ENCODE data around the gene ABCA7.

The ABCA7 gene

GRCh38 chr19:1057176-1057855, 17.4 kb downstream of the ABCA7 start:
- no peak for DNase-seq (ENCODE audit: low read depth)

GRCh38 chr19:1058112-1058511, 18.2 kb downstream of the ABCA7 start:
- no peak for DNase-seq (ENCODE audit: low read depth)

DNA sequence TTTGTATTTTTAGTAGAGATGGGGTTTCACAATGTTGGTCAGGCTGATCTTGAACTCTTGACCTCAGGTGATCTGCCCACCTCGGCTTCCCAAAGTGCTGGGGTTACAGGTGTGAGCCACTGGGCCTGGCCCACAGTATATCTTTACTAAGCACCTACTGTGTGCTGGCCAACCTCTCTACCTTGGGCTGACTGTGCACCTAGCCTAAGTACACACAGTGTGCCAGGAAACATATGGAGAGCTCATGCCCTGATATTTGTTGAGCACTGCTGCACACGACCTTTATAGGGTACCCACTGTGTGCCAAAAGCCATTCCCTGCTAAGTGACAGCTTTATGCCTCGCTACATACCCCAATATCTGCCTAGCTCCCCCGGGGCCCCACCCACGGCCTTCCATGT, 20.8 kb downstream of the ABCA7 start:
- no peak for DNase-seq (ENCODE audit: low read depth)

DNA sequence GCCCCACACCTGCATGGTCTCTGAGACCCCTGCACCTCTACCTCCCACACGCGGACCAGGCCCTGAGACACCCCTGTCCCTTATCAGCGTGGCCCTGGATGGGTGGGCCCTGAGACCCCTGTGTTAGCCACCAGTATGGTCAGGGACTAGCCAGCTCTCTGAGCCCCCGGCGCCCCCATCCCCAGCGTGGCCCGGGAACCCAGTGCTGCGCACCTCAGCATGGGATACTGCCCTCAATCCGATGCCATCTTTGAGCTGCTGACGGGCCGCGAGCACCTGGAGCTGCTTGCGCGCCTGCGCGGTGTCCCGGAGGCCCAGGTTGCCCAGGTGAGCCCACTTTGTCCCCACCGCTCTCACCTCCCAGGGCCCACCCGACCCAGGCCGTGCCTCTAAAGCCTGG, 22.1 kb downstream of the ABCA7 start:
- no peak for DNase-seq (ENCODE audit: low read depth)

GRCh38 chr19:1062387-1063029, 22.6 kb downstream of the ABCA7 start:
- DNase-seq (ENCODE audit: low read depth), result no peak

- no peak for DNase-seq (ENCODE audit: low read depth)
Measured at GRCh38 chr19:1063030-1063908, 23.4 kb downstream of the ABCA7 start.

GRCh38 chr19:1063909-1064660, 24.2 kb downstream of the ABCA7 start:
- DNase-seq (ENCODE audit: low read depth), result no peak

GRCh38 chr19:1064661-1065605, 25.0 kb downstream of the ABCA7 start:
- DNase-seq (ENCODE audit: low read depth), result no peak

DNA sequence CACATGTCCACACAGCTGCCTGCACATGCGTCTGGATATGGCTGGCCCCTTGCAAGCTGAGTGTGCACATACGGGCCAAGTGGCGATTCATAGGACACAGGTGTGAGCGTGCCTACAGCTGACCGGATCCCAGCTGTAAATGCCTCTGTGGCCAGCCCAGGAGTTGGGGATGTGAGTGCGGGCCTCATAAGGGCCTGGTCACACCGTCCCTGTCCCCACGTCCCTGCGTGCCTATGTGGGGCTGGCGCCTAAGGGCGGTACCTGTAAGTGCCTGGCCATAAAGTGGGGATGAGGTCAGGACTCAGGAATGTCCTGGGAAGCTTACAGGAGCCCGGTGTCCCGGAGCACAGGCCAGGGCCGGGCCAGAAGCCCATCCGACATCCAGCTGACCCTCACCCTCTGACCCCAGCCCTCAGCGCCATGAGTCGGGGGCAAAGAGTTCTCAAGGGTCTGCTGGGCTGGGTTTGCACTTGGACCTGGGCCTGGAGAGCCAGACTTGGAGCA, 25.8 kb downstream of the ABCA7 start:
- no peak for DNase-seq (ENCODE audit: low read depth)

DNA sequence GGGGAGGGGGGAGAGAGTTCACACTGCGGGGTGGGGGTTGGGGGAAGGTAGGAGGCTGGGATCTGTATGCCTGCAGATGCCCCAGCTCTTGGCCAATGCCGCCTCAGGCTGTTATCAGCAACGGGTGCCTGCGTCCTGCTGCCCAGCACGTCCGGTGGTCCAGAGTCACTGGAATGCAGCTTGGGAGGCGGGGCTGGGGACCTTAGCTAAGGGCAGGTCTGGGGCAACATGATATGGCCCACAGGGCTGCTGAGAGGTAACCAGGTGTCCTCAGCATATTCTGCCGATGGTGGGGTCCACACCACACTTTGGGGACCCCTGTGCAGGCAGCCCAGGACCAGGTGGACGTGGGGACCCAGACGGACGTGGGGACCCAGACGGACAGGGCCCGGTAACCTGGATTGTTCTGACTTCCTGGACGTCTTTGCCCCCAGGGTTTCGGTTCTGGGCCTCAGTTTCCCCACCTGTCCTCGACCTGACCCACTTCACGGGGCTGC, 26.4 kb downstream of the ABCA7 start:
- DNase-seq (ENCODE audit: low read depth), result no peak

GRCh38 chr19:1066748-1067340, 26.9 kb downstream of the ABCA7 start, which contains the start of gene ARHGAP45:
TSS of gene ARHGAP45 (plus strand) at chr19:1067167. CDS start at chr19:1067406, 239 bp downstream.
- DNase-seq (ENCODE audit: low read depth), result peak; percentile 63

GRCh38 chr19:1067341-1067957, 27.5 kb downstream of the ABCA7 start:
- no peak for DNase-seq (ENCODE audit: low read depth)

DNA sequence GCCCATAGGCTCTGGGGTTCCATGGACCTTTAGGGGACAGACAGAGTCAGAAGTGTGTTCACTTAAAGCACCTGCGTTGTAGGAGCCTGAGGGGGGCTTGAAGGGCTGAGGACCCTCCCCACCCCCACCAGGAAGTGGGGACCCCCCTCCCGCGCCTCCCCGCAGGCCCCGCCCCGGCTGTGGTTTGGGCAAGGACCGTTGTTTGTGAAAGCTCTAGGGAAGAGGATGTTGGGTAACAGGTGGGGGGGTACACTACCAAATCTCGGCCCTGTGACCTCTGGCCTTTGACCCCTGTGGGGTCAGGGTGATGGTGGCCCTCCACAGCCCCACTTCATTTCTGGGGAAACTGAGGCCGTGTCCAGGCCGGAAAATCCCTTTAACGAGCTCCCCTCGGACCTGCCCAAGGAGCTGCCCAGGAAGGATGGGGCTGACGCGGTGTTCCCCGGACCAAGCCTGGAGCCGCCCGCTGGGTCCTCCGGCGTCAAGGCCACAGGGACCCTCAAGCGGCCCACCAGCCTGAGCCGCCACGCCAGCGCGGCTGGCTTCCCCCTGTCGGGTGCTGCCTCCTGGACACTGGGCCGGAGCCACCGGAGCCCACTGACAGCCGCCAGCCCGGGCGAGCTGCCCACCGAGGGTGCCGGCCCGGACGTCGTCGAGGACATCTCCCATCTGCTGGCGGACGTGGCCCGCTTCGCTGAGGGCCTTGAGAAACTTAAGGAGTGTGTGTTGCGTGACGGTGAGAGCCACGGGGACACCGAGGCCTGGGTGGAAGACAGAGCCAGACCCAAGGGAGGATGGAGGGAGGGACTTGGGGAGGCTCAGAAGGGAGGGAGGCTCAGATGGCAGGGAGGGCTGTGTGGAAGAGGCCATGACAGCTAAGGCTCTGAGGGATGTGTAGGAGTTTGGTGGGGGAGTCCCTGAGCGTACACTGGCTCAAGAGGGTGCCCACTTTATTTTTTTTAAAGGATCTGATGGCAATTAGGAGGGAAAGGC, 28.4 kb downstream of the ABCA7 start:
- peak; percentile 61 for DNase-seq (ENCODE audit: low read depth)

GRCh38 chr19:1069009-1069779, 29.3 kb downstream of the ABCA7 start:
- DNase-seq (ENCODE audit: low read depth), result no peak

- DNase-seq (ENCODE audit: low read depth), result no peak
Measured at GRCh38 chr19:1070576-1070930, 30.6 kb downstream of the ABCA7 start.

DNA sequence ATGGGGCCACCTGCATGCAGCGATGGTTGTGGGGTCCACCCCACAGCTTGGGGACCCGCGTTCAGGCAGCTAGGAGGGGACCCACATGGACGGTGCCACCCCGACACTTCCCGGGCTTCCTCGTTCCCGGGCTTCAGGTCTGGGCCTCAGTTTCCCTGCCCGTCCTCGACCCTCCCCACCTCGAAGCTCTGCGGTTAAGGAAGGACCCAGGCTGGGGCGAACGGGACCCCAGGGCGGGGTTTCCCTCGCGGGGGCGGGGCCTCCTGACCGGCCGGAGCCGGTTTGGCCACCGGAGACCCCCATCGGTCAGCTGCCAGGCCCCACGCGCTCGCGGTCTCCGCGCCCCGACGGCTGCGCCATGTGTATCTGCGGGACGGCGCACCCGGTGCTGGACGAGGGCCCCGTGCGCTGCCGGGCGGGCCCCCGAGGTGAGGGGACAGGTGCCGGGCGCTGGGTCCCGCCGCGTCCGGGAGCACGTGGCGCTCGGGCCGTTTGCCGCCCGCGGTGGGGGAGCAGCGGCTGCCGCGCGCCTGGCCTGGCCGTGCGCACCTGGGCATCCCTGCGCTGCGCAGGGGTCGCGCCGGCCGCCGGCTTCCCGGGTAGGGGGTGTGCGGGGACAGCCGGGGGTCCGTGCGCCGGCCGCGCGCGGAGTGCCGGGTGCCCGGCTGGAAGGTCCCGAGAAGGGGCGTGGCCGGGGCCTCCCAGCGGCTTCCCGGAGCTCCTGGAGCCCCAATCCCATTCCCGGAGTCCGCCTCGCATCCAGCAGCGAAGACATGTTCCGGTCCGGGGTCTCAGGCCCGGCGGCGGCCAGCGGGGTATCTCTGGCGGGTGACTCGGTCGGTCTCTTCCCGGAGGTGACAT, 31.3 kb downstream of the ABCA7 start:
- DNase-seq (ENCODE audit: low read depth), result no peak

All from stimulated activated CD8-positive, alpha-beta memory T cell treated with anti-CD3 and anti-CD28 coated beads, Interleukin-12 subunit alpha, Interleukin-12 subunit beta, amount 100 ng/mL, for 1 hour (primary cell).